ENCODE measurements around the gene GLDC.

DNA sequence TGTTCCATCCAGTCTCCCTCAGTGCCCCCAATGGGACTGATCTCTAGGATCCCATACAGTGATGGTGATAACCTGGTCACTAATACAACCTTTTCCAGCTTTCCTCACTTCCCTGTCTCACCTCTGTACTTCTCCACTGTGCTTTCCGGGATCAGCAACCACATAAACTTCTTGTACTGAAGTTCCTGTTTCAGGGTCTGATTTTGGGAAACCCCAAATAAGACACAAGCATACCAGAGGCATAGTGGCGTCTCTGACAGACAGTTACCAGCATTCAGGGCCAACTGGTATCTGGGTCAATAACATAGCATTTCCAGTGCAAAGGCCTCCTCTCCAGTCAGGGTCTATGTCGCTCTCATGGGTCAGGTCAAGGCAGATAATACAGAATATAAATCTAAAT lies 64.3 kb downstream of the GLDC start:
- TF ChIP-seq CTCF (IDR thresholded peaks at IDR 0.05) (no peak), TCF7 (CRISPR knock-in tag; IDR thresholded peaks at IDR 0.05; ENCODE audit: low read depth) (no peak), ZNF281 (CRISPR knock-in tag; IDR thresholded peaks at IDR 0.05) (no peak), NR2C2 (CRISPR knock-in tag; IDR thresholded peaks at IDR 0.05) (no peak), ATF6 (CRISPR knock-in tag; IDR thresholded peaks at IDR 0.05) (no peak), USF2 (CRISPR knock-in tag; IDR thresholded peaks at IDR 0.05) (no peak), NR1H2 (CRISPR knock-in tag; IDR thresholded peaks at IDR 0.05) (no peak), ZNF232 (CRISPR knock-in tag; IDR thresholded peaks at IDR 0.05) (no peak), MLX (CRISPR knock-in tag; IDR thresholded peaks at IDR 0.05) (no peak)
- TF ChIP-seq, protein P1, sequence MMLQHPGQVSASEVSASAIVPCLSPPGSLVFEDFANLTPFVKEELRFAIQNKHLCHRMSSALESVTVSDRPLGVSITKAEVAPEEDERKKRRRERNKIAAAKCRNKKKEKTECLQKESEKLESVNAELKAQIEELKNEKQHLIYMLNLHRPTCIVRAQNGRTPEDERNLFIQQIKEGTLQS (CRISPR knock-in tag; conservative IDR thresholded peaks at IDR 0.05) = no peak
- TF ChIP-seq, protein P2, sequence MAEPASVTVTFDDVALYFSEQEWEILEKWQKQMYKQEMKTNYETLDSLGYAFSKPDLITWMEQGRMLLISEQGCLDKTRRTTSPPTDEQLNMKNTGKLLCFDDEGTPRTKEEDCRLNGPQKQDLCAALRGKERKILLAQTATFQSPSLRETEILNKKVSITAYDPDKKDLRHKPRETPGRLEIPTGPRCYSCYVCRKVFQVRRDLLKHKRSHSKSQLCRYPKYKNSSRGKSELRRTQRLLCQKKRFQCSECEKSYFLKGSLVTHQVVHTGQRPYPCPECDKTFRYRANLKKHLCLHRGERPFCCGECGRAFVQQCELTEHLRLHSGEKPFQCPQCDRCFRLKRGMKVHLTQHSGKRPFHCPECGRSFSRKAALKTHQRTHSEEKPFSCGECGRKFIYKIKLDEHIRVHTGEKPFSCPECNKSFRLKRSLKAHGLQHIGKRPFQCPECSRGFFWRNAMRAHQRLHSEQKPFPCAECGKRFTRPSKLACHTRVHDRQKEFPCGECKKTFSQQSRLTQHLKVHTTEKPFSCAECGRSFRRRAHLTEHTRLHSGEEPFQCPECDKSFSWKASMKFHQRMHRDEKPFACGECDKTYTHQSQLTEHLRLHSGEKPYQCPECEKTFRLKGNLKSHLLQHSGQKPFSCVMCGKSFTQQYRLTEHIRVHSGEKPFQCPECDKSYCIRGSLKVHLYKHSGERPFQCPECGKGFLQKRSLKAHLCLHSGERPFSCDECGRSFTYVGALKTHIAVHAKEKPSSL (CRISPR knock-in tag; conservative IDR thresholded peaks at IDR 0.05) = no peak

Data from WTC11 (cell line).